Smooth muscle cell (in vitro differentiated cells): ENCODE results near the gene NKPD1. TPM values are rescaled to one million over a fixed set of nuclear protein-coding genes. Genes with fewer than 3 reads are reported as not detected.

Experiments
- DNase-seq: peaks from one replicate; lab custom pipeline; 2025; ENCODE audit not compliant: unreplicated experiment; lab: John Stamatoyannopoulos, UW
- H2AFZ ChIP-seq: fragments of 200-600 bp; sonication (generic); 2 replicates; pipeline ENCODE4 v1.6.0; 2016; ENCODE audit warnings: antibody characterized with exemption, low read depth, mild to moderate bottlenecking
- H3F3A ChIP-seq: fragments of 200-600 bp; sonication (generic); 2 replicates; pipeline ENCODE4 v1.6.0; 2017; ENCODE audit warnings: antibody characterized with exemption, low read depth
- H3K27ac ChIP-seq: fragments of 200-600 bp; sonication (generic); 2 replicates; pipeline ENCODE4 v1.5.1; 2016; ENCODE audit warnings: low read depth, mild to moderate bottlenecking
- H3K27me3 ChIP-seq: fragments of 200-600 bp; sonication (generic); 2 replicates; pipeline ENCODE4 v1.6.1; 2016; ENCODE audit warnings: low read depth, mild to moderate bottlenecking
- H3K36me3 ChIP-seq: fragments of 200-600 bp; sonication (generic); 2 replicates; pipeline ENCODE4 v1.5.1; 2016; ENCODE audit warnings: low read depth
- H3K4me1 ChIP-seq: fragments of 200-600 bp; sonication (generic); 2 replicates; pipeline ENCODE4 v1.5.1; 2016; ENCODE audit warnings: low read depth
- H3K4me2 ChIP-seq: fragments of 200-600 bp; sonication (generic); 2 replicates; pipeline ENCODE4 v1.6.0; 2016; ENCODE audit warnings: mild to moderate bottlenecking
- H3K4me3 ChIP-seq: fragments of 200-600 bp; sonication (generic); 2 replicates; pipeline ENCODE4 v1.5.1; 2016; ENCODE audit warnings: mild to moderate bottlenecking
- H3K79me2 ChIP-seq: fragments of 200-600 bp; sonication (generic); 2 replicates; pipeline ENCODE4 v1.6.0; 2016; ENCODE audit warnings: low read depth, mild to moderate bottlenecking
- H3K9ac ChIP-seq: fragments of 200-600 bp; sonication (generic); 2 replicates; pipeline ENCODE4 v1.6.0; 2016; ENCODE audit warnings: low read depth
- H3K9me3 ChIP-seq: fragments of 200-600 bp; sonication (generic); replicated peaks from 2 replicates; pipeline ENCODE4 v1.5.1; 2016; ENCODE audit warnings: low read depth
- H4K20me1 ChIP-seq: fragments of 200-600 bp; sonication (generic); 2 replicates; pipeline ENCODE4 v1.6.0; 2016; ENCODE audit warnings: low read depth
- CTCF ChIP-seq: fragments of 200-600 bp; sonication (generic); IDR thresholded peaks from 2 replicates; pipeline ENCODE4 v1.5.1; 2017; ENCODE audit warnings: borderline replicate concordance, mild to moderate bottlenecking, antibody characterized with exemption; ENCODE audit not compliant: insufficient read depth, poor library complexity, severe bottlenecking
- WGBS: methylation state at CpG from one replicate; pipeline ENCODE4 v1.1.7; 2016; ENCODE audit warnings: low lambda C conversion rate; 5-methylcytosine and 5-hydroxymethylcytosine counted together
- polyA plus RNA-seq: library from polyadenylated mRNA; unstranded; fragments of >200 nt; fragmentation: Nextera tagmentation; extraction: Ambion mirVana; gene quantifications from 2 replicates; pipeline ENCODE4 v1.2.1, GENCODE V29; 2016
- total RNA-seq: library from RNA; depleted of rRNA; stranded (reverse); fragments of >200 nt; gene quantifications from 2 replicates; pipeline ENCODE4 v1.2.3, GENCODE V29; 2014

The NKPD1 gene
- total and polyA plus RNA-seq, 2 experiments from 2014 or later = 0.13 to 1.6 TPM

GRCh38 chr19:45172173-45172572 is 11.4 kb upstream of the NKPD1 start:
- H3K79me2 ChIP-seq = no peaks in the 10 kb centered on the region
- H3K9ac ChIP-seq = no peak overlapping the region
- H3K27me3 ChIP-seq = no peaks in the 10 kb centered on the region
- no peak for DNase-seq
- no peak for TF ChIP-seq CTCF
- H3K27ac ChIP-seq = no peak overlapping the region
- no peak overlapping the region for H3K4me3 ChIP-seq
- H3K4me1 ChIP-seq = peaks cover 5% of the 10 kb centered on the region
- H3K36me3 ChIP-seq = no peaks in the 10 kb centered on the region
- H2AFZ ChIP-seq = no peak overlapping the region
- no peaks in the 10 kb centered on the region for H3F3A ChIP-seq
- no peaks in the 10 kb centered on the region for H3K9me3 ChIP-seq
- peaks cover 6% of the 10 kb centered on the region for H4K20me1 ChIP-seq
- WGBS = 82% methylated on average over 4 of the region's 4 CpGs
- H3K4me2 ChIP-seq = peak overlapping the region; percentile 31

- Histone ChIP-seq H3K4me2 (no peak overlapping the region), H3K9ac (no peak overlapping the region), H3K4me3 (no peak overlapping the region), H3K9me3 (no peaks in the 10 kb centered on the region), H3F3A (no peaks in the 10 kb centered on the region), H3K27me3 (no peaks in the 10 kb centered on the region), H4K20me1 (peaks cover 6% of the 10 kb centered on the region), H3K79me2 (no peaks in the 10 kb centered on the region), H2AFZ (no peak overlapping the region), H3K4me1 (peaks cover 5% of the 10 kb centered on the region), H3K27ac (no peak overlapping the region), H3K36me3 (no peaks in the 10 kb centered on the region)
- no peak for TF ChIP-seq CTCF
- no peak for DNase-seq
- 63% methylated on average over 7 of the region's 7 CpGs for WGBS
Measured at GRCh38 chr19:45171211-45171623, 10.4 kb upstream of the NKPD1 start.

GRCh38 chr19:45170146-45171106 is 9.6 kb upstream of the NKPD1 start:
- H3K27me3 ChIP-seq = no peaks in the 10 kb centered on the region
- H2AFZ ChIP-seq = no peak overlapping the region
- no peaks in the 10 kb centered on the region for H3K36me3 ChIP-seq
- H4K20me1 ChIP-seq = peaks cover 6% of the 10 kb centered on the region
- no peak overlapping the region for H3K4me2 ChIP-seq
- H3K4me3 ChIP-seq = no peak overlapping the region
- H3K4me1 ChIP-seq = peaks cover 5% of the 10 kb centered on the region
- no peak overlapping the region for H3K27ac ChIP-seq
- no peaks in the 10 kb centered on the region for H3K9me3 ChIP-seq
- 92% methylated on average over 21 of the region's 21 CpGs for WGBS
- no peaks in the 10 kb centered on the region for H3F3A ChIP-seq
- no peaks in the 10 kb centered on the region for H3K79me2 ChIP-seq
- no peak overlapping the region for H3K9ac ChIP-seq
- TF ChIP-seq CTCF = no peak
- no peak for DNase-seq
